HG03039 (cell line): ENCODE measurements around the gene SMC1A.
"Not testable (repeated sequence)": the region's sequence is repeated elsewhere in the genome, so short reads cannot be mapped to it uniquely, and the experiment has no call there.

Experiments
- ATAC-seq: cut with Tn5 transposase; IDR thresholded peaks from one replicate; pipeline ENCODE4 v1.9.1; 2021; ENCODE audit warnings: mild to moderate bottlenecking, moderate library complexity; ENCODE audit not compliant: unreplicated experiment

SMC1A gene

GRCh38 chrX:53422086-53422860 is at the start of gene SMC1A:
Gene SMC1A, minus strand, starts transcription at chrX:53422654. Its CDS starts 54 bp downstream, at chrX:53422600.
- peak; percentile 92 for ATAC-seq

- no peak for ATAC-seq
Observed at GRCh38 chrX:53471346-53471745, 48.9 kb upstream of the SMC1A start.

- ATAC-seq = not testable (repeated sequence)
Observed at GRCh38 chrX:53468659-53469058, 46.2 kb upstream of the SMC1A start.

- no peak for ATAC-seq
Observed at GRCh38 chrX:53458082-53458481, 35.6 kb upstream of the SMC1A start.

GRCh38 chrX:53456254-53456653 is 33.8 kb upstream of the SMC1A start:
- ATAC-seq = no peak

- no peak for ATAC-seq
Observed at GRCh38 chrX:53452812-53453211, 30.4 kb upstream of the SMC1A start.

- ATAC-seq = no peak
Observed at GRCh38 chrX:53449632-53450031, 27.2 kb upstream of the SMC1A start.

GRCh38 chrX:53447441-53447840 is 25.0 kb upstream of the SMC1A start:
- ATAC-seq = no peak

- no peak for ATAC-seq
Observed at GRCh38 chrX:53445977-53446376, 23.5 kb upstream of the SMC1A start.

GRCh38 chrX:53442322-53442631 is 19.8 kb upstream of the SMC1A start:
- no peak for ATAC-seq

GRCh38 chrX:53441531-53442321 is 19.3 kb upstream of the SMC1A start:
- peak; percentile 76 for ATAC-seq

- no peak for ATAC-seq
Observed at GRCh38 chrX:53440621-53441517, 18.4 kb upstream of the SMC1A start.

GRCh38 chrX:53440101-53440500 is 17.6 kb upstream of the SMC1A start:
- no peak for ATAC-seq

- ATAC-seq = no peak
Observed at GRCh38 chrX:53438832-53439230, 16.4 kb upstream of the SMC1A start.

- no peak for ATAC-seq
Observed at GRCh38 chrX:53438174-53438831, 15.8 kb upstream of the SMC1A start.

GRCh38 chrX:53437206-53437605 is 14.8 kb upstream of the SMC1A start:
- no peak for ATAC-seq

GRCh38 chrX:53435997-53436396 is 13.5 kb upstream of the SMC1A start:
- ATAC-seq = no peak

- ATAC-seq = peak; percentile 90
Observed at GRCh38 chrX:53433651-53434639, 11.5 kb upstream of the SMC1A start, which contains the start of gene HSD17B10. Gene HSD17B10, minus strand, starts transcription at chrX:53434370. Its CDS starts 25 bp downstream, at chrX:53434345.

GRCh38 chrX:53430231-53430630 is 7.8 kb upstream of the SMC1A start:
- no peak for ATAC-seq
